OCI-LY7 (cell line): ENCODE measurements around the gene JPH3. TPM values are rescaled to one million over a fixed set of nuclear protein-coding genes. Genes with fewer than 3 reads are reported as not detected.

Experiments
- BruUV-seq: library from RNA; stranded (reverse); fragments of 400-500 nt; replicated peaks from 2 replicates; lab custom pipeline; 2021; lab: Mats Ljungman, UMichigan
- CTCF ChIA-PET: fragments of 300-600 bp; sonication (Branson Sonifier 250); formaldehyde crosslinking; loops from one replicate; lab custom pipeline; 2022; ENCODE audit warnings: antibody characterized with exemption; ENCODE audit not compliant: unreplicated experiment; lab: Charles Lee
- POLR2A ChIA-PET: fragments of 300-600 bp; sonication (Branson Sonifier 250); formaldehyde crosslinking; loops from one replicate; lab custom pipeline; 2022; ENCODE audit warnings: antibody characterized with exemption; lab: Charles Lee
- DNase-seq: peaks from one replicate; pipeline ENCODE4 v3.0.0-alpha.2; 2015; ENCODE audit warnings: low spot score
- H2AFZ ChIP-seq: fragments of 200-600 bp; sonication (generic), shearing (Covaris generic); 2 replicates; pipeline ENCODE4 v1.6.1; 2014; ENCODE audit warnings: mild to moderate bottlenecking, antibody characterized with exemption, low read length, moderate library complexity
- H3K27ac ChIP-seq: fragments of 200-600 bp; sonication (generic); 2 replicates; pipeline ENCODE4 v1.5.1; 2014; ENCODE audit warnings: mixed run types, low read depth, mild to moderate bottlenecking, moderate library complexity, low read length, inconsistent platforms; ENCODE audit not compliant: poor library complexity, severe bottlenecking
- H3K36me3 ChIP-seq: fragments of 200-600 bp; sonication (generic); 2 replicates; pipeline ENCODE4 v1.6.1; 2014; ENCODE audit warnings: mild to moderate bottlenecking, antibody characterized with exemption, low read length, moderate library complexity, mixed read lengths; ENCODE audit not compliant: insufficient read depth
- H3K4me1 ChIP-seq: fragments of 200-600 bp; sonication (generic); 2 replicates; pipeline ENCODE4 v1.5.1; 2014; ENCODE audit warnings: mild to moderate bottlenecking, low read length; ENCODE audit not compliant: insufficient read depth, poor library complexity, severe bottlenecking
- H3K4me2 ChIP-seq: fragments of 200-600 bp; sonication (generic); 2 replicates; pipeline ENCODE4 v1.6.1; 2014; ENCODE audit warnings: mild to moderate bottlenecking, low read length
- H3K4me3 ChIP-seq: fragments of 200-600 bp; sonication (generic); 2 replicates; pipeline ENCODE4 v1.5.1; 2014; ENCODE audit warnings: mild to moderate bottlenecking, low read depth, low read length; ENCODE audit not compliant: poor library complexity, severe bottlenecking
- H3K79me2 ChIP-seq: fragments of 200-600 bp; sonication (generic); 2 replicates; pipeline ENCODE4 v1.6.1; 2016; ENCODE audit warnings: low read depth, mild to moderate bottlenecking, low read length, moderate library complexity, mixed read lengths; ENCODE audit not compliant: insufficient read depth
- H3K9me2 ChIP-seq: fragments of 200-600 bp; sonication (generic); 2 replicates; pipeline ENCODE4 v1.6.1; 2016; ENCODE audit warnings: mild to moderate bottlenecking, low read length, mixed read lengths; ENCODE audit not compliant: insufficient read depth
- H3K9me3 ChIP-seq: fragments of 200-600 bp; sonication (generic); 2 replicates; pipeline ENCODE4 v1.6.1; 2014; ENCODE audit warnings: mild to moderate bottlenecking, mixed run types, low read length, mixed read lengths
- H4K20me1 ChIP-seq: fragments of 200-600 bp; sonication (generic); 2 replicates; pipeline ENCODE4 v1.6.1; 2014; ENCODE audit warnings: mild to moderate bottlenecking, antibody characterized with exemption, low read length, moderate library complexity, mixed read lengths; ENCODE audit not compliant: insufficient read depth
- CTCF ChIP-seq: fragments of 200-600 bp; sonication (generic); conservative IDR thresholded peaks from 2 replicates; pipeline ENCODE4 v1.5.1; 2014; ENCODE audit warnings: mild to moderate bottlenecking, antibody characterized with exemption, low read length, moderate library complexity, mixed read lengths
- EZH2phosphoT487 ChIP-seq: fragments of 200-600 bp; sonication (generic); IDR thresholded peaks from 2 replicates; pipeline ENCODE4 v1.6.1; 2018; ENCODE audit warnings: low read depth, borderline replicate concordance, mild to moderate bottlenecking, mixed run types, antibody characterized with exemption, low read length, moderate library complexity, mixed read lengths
- intact Hi-C: fragments of 100-400 bp; cut with micrococcal nuclease; formaldehyde crosslinking; loops from one replicate; pipeline ENCODE4 v1.10.0; 2022; ENCODE audit not compliant: unreplicated experiment
- total RNA-seq, 2 experiments: library from RNA; depleted of rRNA in 1 of 2; stranded (reverse); fragments of >200 nt in 1 of 2; shearing (Covaris generic) in 1 of 2; gene quantifications; 2 replicates each; pipeline ENCODE4 v1.2.3, GENCODE V29; 2014 to 2022

Gene JPH3
- total RNA-seq, 2 experiments from 2014 or later, result not detected

- H3K9me2 ChIP-seq, result no peaks in the 10 kb centered on the region
- BruUV-seq, result no TSS peak
- no peaks in the 10 kb centered on the region for H3K79me2 ChIP-seq
- H3K4me2 ChIP-seq, result no peak overlapping the region
- intact Hi-C loops, result no loop called here
- H3K4me1 ChIP-seq, result no peaks in the 10 kb centered on the region
- H3K9me3 ChIP-seq, result no peaks in the 10 kb centered on the region
- H3K36me3 ChIP-seq, result no peaks in the 10 kb centered on the region
- ChIA-PET POLR2A (no interaction called here), CTCF (no interaction called here)
- no peaks in the 10 kb centered on the region for H4K20me1 ChIP-seq
- H3K27ac ChIP-seq, result no peak overlapping the region
- no peak overlapping the region for H2AFZ ChIP-seq
- H3K4me3 ChIP-seq, result no peak overlapping the region
- DNase-seq, result no peak
- TF ChIP-seq CTCF, result no peak
- no peak for TF ChIP-seq EZH2phosphoT487
These were observed 19.2 kb downstream of the JPH3 start for GRCh38 chr16:87621550-87621829.

GRCh38 chr16:87621976-87622713, 19.8 kb downstream of the JPH3 start:
- H3K36me3 ChIP-seq, result no peaks in the 10 kb centered on the region
- no peak for DNase-seq
- no peak overlapping the region for H3K4me2 ChIP-seq
- no peak overlapping the region for H3K27ac ChIP-seq
- H3K9me3 ChIP-seq, result no peaks in the 10 kb centered on the region
- no peaks in the 10 kb centered on the region for H4K20me1 ChIP-seq
- intact Hi-C loops, result no loop called here
- no peaks in the 10 kb centered on the region for H3K79me2 ChIP-seq
- ChIA-PET CTCF (no interaction called here), POLR2A (no interaction called here)
- no peaks in the 10 kb centered on the region for H3K4me1 ChIP-seq
- no peak overlapping the region for H3K4me3 ChIP-seq
- H3K9me2 ChIP-seq, result no peaks in the 10 kb centered on the region
- no peak overlapping the region for H2AFZ ChIP-seq
- TF ChIP-seq CTCF (no peak), EZH2phosphoT487 (no peak)
- no TSS peak for BruUV-seq

- Histone ChIP-seq H2AFZ (no peak overlapping the region), H3K9me3 (no peaks in the 10 kb centered on the region), H3K36me3 (no peaks in the 10 kb centered on the region), H3K27ac (no peak overlapping the region), H3K4me1 (no peaks in the 10 kb centered on the region), H3K4me2 (no peak overlapping the region), H3K79me2 (no peaks in the 10 kb centered on the region), H3K4me3 (no peak overlapping the region), H3K9me2 (no peaks in the 10 kb centered on the region), H4K20me1 (no peaks in the 10 kb centered on the region)
- TF ChIP-seq CTCF, result no peak
- TF ChIP-seq EZH2phosphoT487, result no peak
- intact Hi-C loops, result no loop called here
- no TSS peak for BruUV-seq
- no peak for DNase-seq
- ChIA-PET POLR2A (no interaction called here), CTCF (no interaction called here)
These were observed 20.5 kb downstream of the JPH3 start for GRCh38 chr16:87622756-87623319.
